Keratinocyte (primary cell): Measurements from ENCODE around the gene ADRM1. TPM values are rescaled to one million over a fixed set of nuclear protein-coding genes. Genes with fewer than 3 reads are reported as not detected.

Experiments
- DNase-seq: peaks from one replicate; pipeline ENCODE4 v3.0.0-alpha.2; 2011; ENCODE audit warnings: low read depth, missing footprints, low spot score
- FAIRE-seq: peaks from 2 replicates; lab custom pipeline; 2011; peaks lifted over from hg19 to GRCh38; lab: Jason Lieb, UNC
- H2AFZ ChIP-seq: 2 replicates; pipeline ENCODE4 v1.6.0; 2012; ENCODE audit warnings: low read length, control low read depth, inconsistent platforms; ENCODE audit not compliant: control insufficient read depth
- H3K27ac ChIP-seq: 2 replicates; pipeline ENCODE4 v1.5.1; 2011; ENCODE audit warnings: low read length; ENCODE audit not compliant: control insufficient read depth, insufficient read depth
- H3K27me3 ChIP-seq: 3 replicates; pipeline ENCODE4 v1.6.0; 2011; ENCODE audit warnings: low read length; ENCODE audit not compliant: control insufficient read depth, insufficient read depth; ENCODE audit errors: extremely low read depth
- H3K36me3 ChIP-seq, 2 experiments: 2 replicates in 1 of 2; 3 replicates in 1 of 2; pipeline ENCODE4 v1.5.1; 2011; ENCODE audit warnings: low read length in 2 of 2, mild to moderate bottlenecking in 1 of 2; ENCODE audit not compliant: control insufficient read depth in 2 of 2, insufficient read depth in 2 of 2; ENCODE audit errors: extremely low read depth in 1 of 2
- H3K4me1 ChIP-seq: 3 replicates; pipeline ENCODE4 v1.5.1; 2011; ENCODE audit warnings: low read length; ENCODE audit not compliant: control insufficient read depth, insufficient read depth; ENCODE audit errors: extremely low read depth
- H3K4me2 ChIP-seq: 3 replicates; pipeline ENCODE4 v1.6.0; 2011; ENCODE audit warnings: low read depth, low read length; ENCODE audit not compliant: control insufficient read depth, insufficient read depth; ENCODE audit errors: extremely low read depth
- H3K4me3 ChIP-seq, 3 experiments: fragments of 200-600 bp in 1 of 3; sonication (generic) in 1 of 3; 2 replicates in 2 of 3; 3 replicates in 1 of 3; pipeline ENCODE4 v1.5.1; 2011 to 2016; ENCODE audit warnings: low read length in 3 of 3, mild to moderate bottlenecking in 3 of 3, control low read depth in 2 of 3, inconsistent platforms in 1 of 3, low read depth in 1 of 3, mixed read lengths in 1 of 3, mixed run types in 1 of 3, moderate library complexity in 1 of 3; ENCODE audit not compliant: control insufficient read depth in 2 of 3, insufficient read depth in 2 of 3; ENCODE audit errors: extremely low read depth in 1 of 3
- H3K79me2 ChIP-seq: 2 replicates; pipeline ENCODE4 v1.6.0; 2012; ENCODE audit warnings: low read length; ENCODE audit not compliant: control insufficient read depth, insufficient read depth
- H3K9ac ChIP-seq: 3 replicates; pipeline ENCODE4 v1.6.0; 2011; ENCODE audit warnings: low read length; ENCODE audit not compliant: control insufficient read depth, insufficient read depth; ENCODE audit errors: extremely low read depth
- H3K9me1 ChIP-seq: 3 replicates; pipeline ENCODE4 v1.6.0; 2011; ENCODE audit warnings: low read length; ENCODE audit not compliant: control insufficient read depth, insufficient read depth; ENCODE audit errors: extremely low read depth
- H3K9me3 ChIP-seq: 2 replicates; pipeline ENCODE4 v1.5.1; 2012; ENCODE audit warnings: low read depth, low read length; ENCODE audit not compliant: control insufficient read depth
- H4K20me1 ChIP-seq: 3 replicates; pipeline ENCODE4 v1.6.0; 2011; ENCODE audit warnings: low read length; ENCODE audit not compliant: control insufficient read depth, insufficient read depth; ENCODE audit errors: extremely low read depth
- EZH2 ChIP-seq: IDR thresholded peaks from one replicate; pipeline ENCODE4 v1.6.1; 2012; ENCODE audit warnings: inconsistent platforms, mild to moderate bottlenecking, low read length, moderate library complexity
- dilution Hi-C: fragments of 300-500 bp; cut with MboI; formaldehyde crosslinking; loops from one replicate; pipeline ENCODE4 v1.7.0; 2020; ENCODE audit warnings: low sequenced_read_pairs; ENCODE audit not compliant: extremely low pct_ligation_motif_present
- polyA plus RNA-seq, 5 experiments: library from polyadenylated mRNA; depleted of rRNA in 3 of 5; stranded (reverse) in 3 of 5; stranded (forward) in 1 of 5; unstranded in 1 of 5; fragments of >200 nt; gene quantifications; 1 replicate in 1 of 5; 2 replicates in 3 of 5; 3 replicates in 1 of 5; pipeline versions ENCODE4 v1.2.1 to v1.2.3, GENCODE V29; 2011 to 2012; ENCODE audit warnings: missing spikeins in 2 of 5, low read depth in 1 of 5, low replicate concordance in 1 of 5
- TF ChIP-seq, protein P1 (sequence below), 3 experiments: IDR thresholded peaks in 1 of 3; conservative IDR thresholded peaks in 1 of 3; optimal IDR thresholded peaks in 1 of 3; 2 replicates in 2 of 3; 3 replicates in 1 of 3; pipeline versions ENCODE3 to v1.5.1; 2011; ENCODE audit warnings: low read length in 3 of 3, mild to moderate bottlenecking in 3 of 3, moderate library complexity in 2 of 3, control low read depth in 1 of 3, inconsistent platforms in 1 of 3; ENCODE audit not compliant: insufficient read depth in 2 of 3; ENCODE audit errors: extremely low read depth in 1 of 3

ADRM1 gene
- polyA plus RNA-seq, 1 donor (not counting 4 experiments of a cell fraction or from before 2014, with no cell fraction given), result 91.4 TPM

DNA sequence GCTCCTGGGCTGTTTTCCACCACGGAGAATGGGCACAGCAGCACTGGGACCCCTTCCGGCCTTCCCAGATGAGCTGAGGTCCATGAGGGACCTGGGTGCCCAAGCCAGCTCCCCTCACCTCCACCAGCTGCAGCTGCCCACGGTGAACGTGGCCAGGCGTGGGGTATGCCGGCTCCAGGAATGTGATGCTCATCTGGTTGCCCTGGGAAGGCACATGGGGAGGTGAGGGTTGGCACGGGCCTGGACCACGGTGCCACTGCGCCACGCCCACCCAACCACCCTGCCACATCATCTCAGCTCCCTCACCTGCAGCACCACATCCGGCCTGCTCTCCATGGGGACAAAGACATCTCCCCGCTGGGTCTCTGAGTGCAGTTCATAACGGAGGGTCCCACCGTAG, 23.8 kb downstream of the ADRM1 start:
- H3K4me1 ChIP-seq, result no peaks in the 10 kb centered on the region
- no peak overlapping the region for H3K9ac ChIP-seq
- no peaks in the 10 kb centered on the region for H3K79me2 ChIP-seq
- H3K9me3 ChIP-seq, result no peaks in the 10 kb centered on the region
- H3K9me1 ChIP-seq, result no peaks in the 10 kb centered on the region
- H2AFZ ChIP-seq, result no peak overlapping the region
- H3K4me3 ChIP-seq, result no peak overlapping the region
- no peak overlapping the region for H3K4me2 ChIP-seq
- FAIRE-seq (no peak), DNase-seq (no peak)
- H3K27me3 ChIP-seq, result no peaks in the 10 kb centered on the region
- TF ChIP-seq, protein P1, sequence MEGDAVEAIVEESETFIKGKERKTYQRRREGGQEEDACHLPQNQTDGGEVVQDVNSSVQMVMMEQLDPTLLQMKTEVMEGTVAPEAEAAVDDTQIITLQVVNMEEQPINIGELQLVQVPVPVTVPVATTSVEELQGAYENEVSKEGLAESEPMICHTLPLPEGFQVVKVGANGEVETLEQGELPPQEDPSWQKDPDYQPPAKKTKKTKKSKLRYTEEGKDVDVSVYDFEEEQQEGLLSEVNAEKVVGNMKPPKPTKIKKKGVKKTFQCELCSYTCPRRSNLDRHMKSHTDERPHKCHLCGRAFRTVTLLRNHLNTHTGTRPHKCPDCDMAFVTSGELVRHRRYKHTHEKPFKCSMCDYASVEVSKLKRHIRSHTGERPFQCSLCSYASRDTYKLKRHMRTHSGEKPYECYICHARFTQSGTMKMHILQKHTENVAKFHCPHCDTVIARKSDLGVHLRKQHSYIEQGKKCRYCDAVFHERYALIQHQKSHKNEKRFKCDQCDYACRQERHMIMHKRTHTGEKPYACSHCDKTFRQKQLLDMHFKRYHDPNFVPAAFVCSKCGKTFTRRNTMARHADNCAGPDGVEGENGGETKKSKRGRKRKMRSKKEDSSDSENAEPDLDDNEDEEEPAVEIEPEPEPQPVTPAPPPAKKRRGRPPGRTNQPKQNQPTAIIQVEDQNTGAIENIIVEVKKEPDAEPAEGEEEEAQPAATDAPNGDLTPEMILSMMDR (optimal IDR thresholded peaks at IDR 0.05 in 1 of 3, IDR thresholded peaks at IDR 0.05 in 1 of 3, conservative IDR thresholded peaks at IDR 0.05 in 1 of 3; ENCODE audit: extremely low read depth in 1 of 3, insufficient read depth in 2 of 3, low read length in 3 of 3), result no peak
- TF ChIP-seq EZH2, result no peak
- H3K36me3 ChIP-seq, result peaks cover 53 to 58% of the 10 kb centered on the region in 2 experiments
- dilution Hi-C loops, result no loop called here
- no peaks in the 10 kb centered on the region for H4K20me1 ChIP-seq
- H3K27ac ChIP-seq, result no peak overlapping the region

DNA sequence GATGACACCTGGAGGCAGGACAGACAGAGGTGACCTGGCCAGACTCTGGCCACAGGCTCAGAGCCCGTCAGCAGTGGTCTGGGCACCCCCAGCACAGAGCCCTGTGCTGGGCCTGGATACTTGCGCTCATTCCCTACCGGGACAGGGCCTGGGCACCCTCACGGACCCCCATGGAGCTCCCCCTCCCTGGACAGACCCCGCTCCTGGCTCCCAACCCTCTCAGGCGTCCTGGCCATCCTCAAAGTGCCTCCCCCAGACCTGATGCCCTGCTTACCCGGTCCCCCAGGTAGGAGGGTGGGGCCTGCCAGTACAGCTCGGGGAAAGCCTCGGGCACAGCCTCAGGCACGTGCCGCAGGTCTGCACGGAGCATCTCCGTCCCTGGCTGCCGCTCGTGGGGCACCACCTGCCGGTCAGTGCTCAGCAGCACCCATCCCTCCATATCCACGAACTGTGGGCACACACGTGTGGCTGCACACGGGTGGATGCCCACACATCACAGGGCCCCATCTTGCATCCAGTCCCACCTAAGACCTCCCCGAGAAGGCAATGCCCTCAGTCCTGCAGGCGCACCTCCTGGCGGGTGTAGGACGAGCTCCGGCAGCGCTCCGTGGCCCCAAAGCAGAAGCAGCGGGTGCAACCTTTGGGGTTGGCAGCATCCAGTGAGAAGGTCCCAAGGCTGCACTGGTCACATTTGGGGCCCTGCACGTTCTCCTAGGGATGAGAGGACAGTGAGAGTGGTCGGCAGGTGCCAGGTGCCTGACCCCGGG, 24.3 kb downstream of the ADRM1 start:
- FAIRE-seq, result no peak
- Histone ChIP-seq H3K4me2 (no peak overlapping the region), H3K4me3 (no peak overlapping the region), H3K27me3 (no peaks in the 10 kb centered on the region), H3K27ac (no peak overlapping the region), H3K9me3 (no peaks in the 10 kb centered on the region), H3K4me1 (no peaks in the 10 kb centered on the region), H3K36me3 (peaks cover 53 to 62% of the 10 kb centered on the region in 2 experiments), H2AFZ (no peak overlapping the region), H4K20me1 (no peaks in the 10 kb centered on the region), H3K9ac (no peak overlapping the region), H3K79me2 (no peaks in the 10 kb centered on the region), H3K9me1 (no peaks in the 10 kb centered on the region)
- no peak for TF ChIP-seq EZH2
- TF ChIP-seq, protein P1 (optimal IDR thresholded peaks at IDR 0.05 in 1 of 3, IDR thresholded peaks at IDR 0.05 in 1 of 3, conservative IDR thresholded peaks at IDR 0.05 in 1 of 3; ENCODE audit: extremely low read depth in 1 of 3, insufficient read depth in 2 of 3, low read length in 3 of 3), result no peak
- dilution Hi-C loops, result no loop called here
- DNase-seq, result no peak
